CD4-positive, alpha-beta T cell treated with Interleukin-15 for 1 hour (primary cell): ENCODE data around the gene CTXN2.

Experiments
- DNase-seq: peaks from one replicate; pipeline ENCODE4 v3.0.0-alpha.2; 2020

Gene CTXN2

GRCh38 chr15:48225771-48226170 is 34.3 kb downstream of the CTXN2 start:
- no peak for DNase-seq

GRCh38 chr15:48230498-48230897 is 39.0 kb downstream of the CTXN2 start:
- no peak for DNase-seq

- DNase-seq = no peak
Observed at GRCh38 chr15:48233246-48233645, 41.8 kb downstream of the CTXN2 start.

DNA sequence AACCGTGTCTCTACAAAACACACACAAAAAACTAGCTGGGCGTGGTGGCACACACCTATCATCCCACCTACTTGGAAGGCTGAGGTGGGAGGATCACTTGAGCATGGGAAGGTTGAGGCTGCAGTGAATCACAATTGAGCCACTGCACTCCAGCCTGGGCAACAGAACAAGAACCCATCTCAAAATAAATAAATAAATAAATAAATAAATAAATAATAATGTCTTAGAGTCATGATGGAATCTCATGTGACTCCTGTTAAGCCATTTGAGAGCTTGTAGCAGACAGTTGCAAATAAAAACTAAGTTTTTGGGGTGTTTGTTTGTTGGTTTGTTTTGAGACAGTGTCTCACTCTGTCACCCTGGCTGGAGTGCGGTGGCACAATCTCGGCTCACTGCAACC is 47.9 kb downstream of the CTXN2 start:
- no peak for DNase-seq

- DNase-seq = no peak
Observed at GRCh38 chr15:48242015-48242414, 50.5 kb downstream of the CTXN2 start.

GRCh38 chr15:48242535-48242934 is 51.1 kb downstream of the CTXN2 start:
- no peak for DNase-seq

DNA sequence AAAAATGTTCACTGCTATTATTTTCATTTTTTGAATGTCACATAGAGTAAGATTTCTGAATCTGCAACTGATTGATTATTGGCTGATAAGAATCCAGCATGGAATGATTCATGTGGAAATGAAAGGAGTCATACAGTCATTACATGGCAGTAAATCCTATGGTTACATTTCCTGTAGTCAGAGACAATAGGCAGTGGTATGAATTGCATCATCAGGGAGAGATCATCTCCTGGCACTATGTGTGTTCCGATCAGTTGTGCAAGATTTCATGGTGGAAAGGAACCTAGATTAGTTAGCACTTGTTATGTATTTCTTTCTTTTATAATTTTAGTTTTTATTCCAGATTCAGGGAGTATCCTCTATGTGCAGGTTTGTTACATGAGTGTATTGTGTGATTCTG is 53.5 kb downstream of the CTXN2 start:
- DNase-seq = no peak

- DNase-seq = no peak
Observed at GRCh38 chr15:48248414-48248813, 56.9 kb downstream of the CTXN2 start.

GRCh38 chr15:48250640-48251076 is 59.2 kb downstream of the CTXN2 start:
- DNase-seq = no peak

DNA sequence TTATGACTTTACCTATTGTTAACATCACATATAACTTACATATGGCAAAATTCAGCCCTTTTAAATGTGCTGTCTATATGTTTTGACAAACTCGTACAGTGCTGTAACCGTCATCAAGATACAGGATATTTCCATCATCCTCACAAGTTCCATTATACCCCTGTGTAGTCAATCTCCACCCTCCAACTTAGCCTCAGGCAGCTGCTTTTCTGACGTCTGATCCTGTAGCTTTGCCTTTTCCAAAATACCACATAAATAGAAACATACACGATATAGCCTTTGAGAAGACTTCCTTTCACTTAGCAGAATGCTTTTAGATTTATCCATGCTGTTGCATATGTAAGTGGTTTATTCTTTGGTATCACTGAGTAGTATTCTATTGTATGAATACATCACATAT is 61.7 kb downstream of the CTXN2 start:
- no peak for DNase-seq
